Panc1 (cell line): Measurements from ENCODE around the gene ELP1. TPM values are rescaled to one million over a fixed set of nuclear protein-coding genes. Genes with fewer than 3 reads are reported as not detected.

Source experiments
- ATAC-seq: fragments of 200-7000 bp; cut with Tn5 transposase; 2 replicates; pipeline ENCODE4 v1.9.1; 2020; ENCODE audit warnings: mild to moderate bottlenecking, moderate library complexity
- BruUV-seq: library from RNA; stranded (reverse); fragments of 400-500 nt; replicated peaks from 2 replicates; lab custom pipeline; 2021; lab: Mats Ljungman, UMichigan
- CTCF ChIA-PET: fragments of 300-600 bp; sonication (Branson Sonifier 250); formaldehyde crosslinking; loops from one replicate; lab custom pipeline; 2022; ENCODE audit warnings: antibody characterized with exemption; lab: Charles Lee
- POLR2A ChIA-PET: fragments of 300-600 bp; sonication (Branson Sonifier 250); formaldehyde crosslinking; loops from one replicate; lab custom pipeline; 2022; ENCODE audit warnings: antibody characterized with exemption; lab: Charles Lee
- DNase-seq: peaks from one replicate; pipeline ENCODE4 v3.0.0-alpha.2; 2010; ENCODE audit warnings: low read depth, low spot score
- H3K27ac ChIP-seq: 2 replicates; pipeline ENCODE4 v1.5.1; 2011; ENCODE audit warnings: mild to moderate bottlenecking, low read length, inconsistent platforms
- H3K27me3 ChIP-seq: fragments of 200-500 bp; sonication (Bioruptor generic); 2 replicates; pipeline ENCODE4 v1.6.0; 2014; ENCODE audit warnings: low read length, inconsistent platforms; ENCODE audit not compliant: control insufficient read depth, insufficient read depth
- H3K36me3 ChIP-seq: fragments of 200-500 bp; sonication (Bioruptor generic); 2 replicates; pipeline ENCODE4 v1.5.1; 2014; ENCODE audit warnings: inconsistent platforms, mild to moderate bottlenecking, low read length, moderate library complexity; ENCODE audit not compliant: control insufficient read depth, insufficient read depth
- H3K4me1 ChIP-seq: 2 replicates; pipeline ENCODE4 v1.5.1; 2011; ENCODE audit warnings: inconsistent platforms, mild to moderate bottlenecking, low read length, moderate library complexity; ENCODE audit not compliant: control insufficient read depth, insufficient read depth
- H3K4me3 ChIP-seq, 2 experiments: 2 replicates each; pipeline ENCODE4 v1.5.1; 2011 to 2012; ENCODE audit warnings: low read depth in 2 of 2, low read length in 2 of 2, mild to moderate bottlenecking in 2 of 2, inconsistent platforms in 1 of 2, moderate library complexity in 1 of 2
- H3K9me3 ChIP-seq: fragments of 200-500 bp; sonication (Bioruptor generic); 2 replicates; pipeline ENCODE4 v1.5.1; 2014; ENCODE audit warnings: low read depth, mild to moderate bottlenecking, inconsistent platforms, low read length, moderate library complexity; ENCODE audit not compliant: control insufficient read depth, insufficient read depth
- CTCF ChIP-seq: fragments of 450-650 bp; IDR thresholded peaks from 2 replicates; pipeline ENCODE4 v1.5.1; 2017; ENCODE audit warnings: mild to moderate bottlenecking
- POLR2AphosphoS5 ChIP-seq: IDR thresholded peaks from 2 replicates; pipeline ENCODE4 v1.6.1; 2012; ENCODE audit warnings: mild to moderate bottlenecking, low read depth, low read length, moderate library complexity
- REST ChIP-seq, 2 experiments: IDR thresholded peaks; 2 replicates each; pipeline ENCODE4 v1.6.1; 2011 to 2012; ENCODE audit warnings: low read depth in 2 of 2, control low read depth in 1 of 2, low read length in 1 of 2, mild to moderate bottlenecking in 1 of 2, moderate library complexity in 1 of 2; ENCODE audit not compliant: insufficient read depth in 1 of 2
- SIN3A ChIP-seq: IDR thresholded peaks from 2 replicates; pipeline ENCODE4 v1.6.1; 2012; ENCODE audit warnings: low read depth, mild to moderate bottlenecking, low read length, moderate library complexity, borderline replicate concordance; ENCODE audit not compliant: insufficient read depth
- TCF7L2 ChIP-seq: IDR thresholded peaks from 2 replicates; pipeline ENCODE4 v1.6.1; 2011; ENCODE audit warnings: mild to moderate bottlenecking, low read depth, low read length, inconsistent platforms
- in situ Hi-C: cut with HindIII; loops from 2 replicates; pipeline ENCODE4 v1.10.0; 2016; ENCODE audit warnings: low sequenced_read_pairs, low pct_unique_long_range_greater_than_20kb
- intact Hi-C: fragments of 100-400 bp; cut with micrococcal nuclease; formaldehyde crosslinking; loops from one replicate; pipeline ENCODE4 v1.10.0; 2022; ENCODE audit not compliant: unreplicated experiment
- total RNA-seq: library from RNA; stranded (reverse); gene quantifications from one replicate; pipeline ENCODE4 v1.2.1, GENCODE V29; 2021; ENCODE audit not compliant: unreplicated experiment

Gene ELP1
- total RNA-seq, 1 experiment from 2014 or later = 17.1 TPM

GRCh38 chr9:108837530-108837929 is 96.4 kb downstream of the ELP1 start:
- intact Hi-C loops (no loop called here), in situ Hi-C loops (no loop called here)
- H3K4me3 ChIP-seq = no peak overlapping the region
- TF ChIP-seq REST (IDR thresholded peaks at IDR 0.05; ENCODE audit: insufficient read depth in 1 of 2, low read depth in 2 of 2, low read length in 1 of 2) (no peak), CTCF (no peak), TCF7L2 (no peak), SIN3A (no peak), POLR2AphosphoS5 (no peak)
- H3K9me3 ChIP-seq = no peaks in the 10 kb centered on the region
- H3K27ac ChIP-seq = no peak overlapping the region
- H3K36me3 ChIP-seq = no peaks in the 10 kb centered on the region
- ATAC-seq (no peak), DNase-seq (no peak)
- H3K27me3 ChIP-seq = no peaks in the 10 kb centered on the region
- no peaks in the 10 kb centered on the region for H3K4me1 ChIP-seq
- ChIA-PET CTCF (no interaction called here), POLR2A (no interaction called here)
- no TSS peak for BruUV-seq

GRCh38 chr9:108836781-108837180 is 97.1 kb downstream of the ELP1 start:
- Histone ChIP-seq H3K27ac (no peak overlapping the region), H3K36me3 (no peaks in the 10 kb centered on the region), H3K4me3 (no peak overlapping the region), H3K9me3 (no peaks in the 10 kb centered on the region), H3K4me1 (no peaks in the 10 kb centered on the region), H3K27me3 (no peaks in the 10 kb centered on the region)
- BruUV-seq = no TSS peak
- in situ Hi-C loops (no loop called here), intact Hi-C loops (no loop called here)
- CTCF ChIA-PET = no interaction called here
- DNase-seq (no peak), ATAC-seq (no peak)
- TF ChIP-seq REST (IDR thresholded peaks at IDR 0.05; ENCODE audit: insufficient read depth in 1 of 2, low read depth in 2 of 2, low read length in 1 of 2) (no peak), SIN3A (no peak), POLR2AphosphoS5 (no peak), TCF7L2 (no peak), CTCF (no peak)
- POLR2A ChIA-PET = no interaction called here
